ENCODE measurements around the gene IL1B.

Gene IL1B

DNA sequence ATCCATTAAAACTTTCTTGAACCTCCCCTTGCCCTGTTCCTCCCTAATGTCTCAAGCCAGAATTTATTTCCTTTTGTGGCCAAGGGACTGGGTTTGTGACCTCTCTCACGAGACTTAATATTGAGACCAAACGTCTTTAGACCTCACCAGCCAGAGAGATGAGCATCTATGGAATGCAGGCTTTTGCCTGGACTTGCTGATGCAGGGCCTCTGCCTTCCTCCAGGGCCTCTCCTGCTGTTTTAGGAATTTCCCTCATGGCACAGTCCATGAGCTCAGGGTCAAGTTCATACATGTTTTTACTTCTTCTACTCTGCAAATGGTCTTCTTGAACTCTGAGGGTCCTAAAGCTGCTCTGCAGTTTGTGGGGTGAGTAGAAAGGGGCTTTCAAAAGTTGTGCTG, 22.3 kb downstream of the IL1B start:
- Histone ChIP-seq H3K9ac (no peak overlapping the region), H3K36me3 (ENCODE audit: insufficient read depth) (no peaks in the 10 kb centered on the region), H3K4me3 (IDR thresholded peaks at IDR 0.05; ENCODE audit: insufficient read depth, low read depth, low read length) (no peak overlapping the region), H2AFZ (ENCODE audit: low read depth) (no peak overlapping the region), H3K27ac (no peak overlapping the region), H4K20me1 (ENCODE audit: insufficient read depth) (no peaks in the 10 kb centered on the region), H3K27me3 (ENCODE audit: insufficient read depth, low read depth) (no peaks in the 10 kb centered on the region), H3K4me2 (no peak overlapping the region), H3K4me1 (ENCODE audit: low read depth, poor library complexity, severe bottlenecking) (no peaks in the 10 kb centered on the region), H3K79me2 (ENCODE audit: insufficient read depth, low read depth) (no peaks in the 10 kb centered on the region)
- TF ChIP-seq, protein P1, sequence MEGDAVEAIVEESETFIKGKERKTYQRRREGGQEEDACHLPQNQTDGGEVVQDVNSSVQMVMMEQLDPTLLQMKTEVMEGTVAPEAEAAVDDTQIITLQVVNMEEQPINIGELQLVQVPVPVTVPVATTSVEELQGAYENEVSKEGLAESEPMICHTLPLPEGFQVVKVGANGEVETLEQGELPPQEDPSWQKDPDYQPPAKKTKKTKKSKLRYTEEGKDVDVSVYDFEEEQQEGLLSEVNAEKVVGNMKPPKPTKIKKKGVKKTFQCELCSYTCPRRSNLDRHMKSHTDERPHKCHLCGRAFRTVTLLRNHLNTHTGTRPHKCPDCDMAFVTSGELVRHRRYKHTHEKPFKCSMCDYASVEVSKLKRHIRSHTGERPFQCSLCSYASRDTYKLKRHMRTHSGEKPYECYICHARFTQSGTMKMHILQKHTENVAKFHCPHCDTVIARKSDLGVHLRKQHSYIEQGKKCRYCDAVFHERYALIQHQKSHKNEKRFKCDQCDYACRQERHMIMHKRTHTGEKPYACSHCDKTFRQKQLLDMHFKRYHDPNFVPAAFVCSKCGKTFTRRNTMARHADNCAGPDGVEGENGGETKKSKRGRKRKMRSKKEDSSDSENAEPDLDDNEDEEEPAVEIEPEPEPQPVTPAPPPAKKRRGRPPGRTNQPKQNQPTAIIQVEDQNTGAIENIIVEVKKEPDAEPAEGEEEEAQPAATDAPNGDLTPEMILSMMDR (conservative IDR thresholded peaks at IDR 0.05; ENCODE audit: low read depth, low read length) = no peak

- H3K4me1 ChIP-seq (ENCODE audit: low read depth, poor library complexity, severe bottlenecking) = no peaks in the 10 kb centered on the region
- H3K27ac ChIP-seq = no peak overlapping the region
- no peak overlapping the region for H3K4me2 ChIP-seq
- H4K20me1 ChIP-seq (ENCODE audit: insufficient read depth) = no peaks in the 10 kb centered on the region
- no peaks in the 10 kb centered on the region for H3K36me3 ChIP-seq (ENCODE audit: insufficient read depth)
- no peaks in the 10 kb centered on the region for H3K27me3 ChIP-seq (ENCODE audit: insufficient read depth, low read depth)
- no peak overlapping the region for H3K9ac ChIP-seq
- no peak overlapping the region for H2AFZ ChIP-seq (ENCODE audit: low read depth)
- TF ChIP-seq, protein P1 (conservative IDR thresholded peaks at IDR 0.05; ENCODE audit: low read depth, low read length) = no peak
- no peak overlapping the region for H3K4me3 ChIP-seq (IDR thresholded peaks at IDR 0.05; ENCODE audit: insufficient read depth, low read depth, low read length)
- no peaks in the 10 kb centered on the region for H3K79me2 ChIP-seq (ENCODE audit: insufficient read depth, low read depth)
These were observed 23.2 kb downstream of the IL1B start for GRCh38 chr2:112813280-112813966.

DNA sequence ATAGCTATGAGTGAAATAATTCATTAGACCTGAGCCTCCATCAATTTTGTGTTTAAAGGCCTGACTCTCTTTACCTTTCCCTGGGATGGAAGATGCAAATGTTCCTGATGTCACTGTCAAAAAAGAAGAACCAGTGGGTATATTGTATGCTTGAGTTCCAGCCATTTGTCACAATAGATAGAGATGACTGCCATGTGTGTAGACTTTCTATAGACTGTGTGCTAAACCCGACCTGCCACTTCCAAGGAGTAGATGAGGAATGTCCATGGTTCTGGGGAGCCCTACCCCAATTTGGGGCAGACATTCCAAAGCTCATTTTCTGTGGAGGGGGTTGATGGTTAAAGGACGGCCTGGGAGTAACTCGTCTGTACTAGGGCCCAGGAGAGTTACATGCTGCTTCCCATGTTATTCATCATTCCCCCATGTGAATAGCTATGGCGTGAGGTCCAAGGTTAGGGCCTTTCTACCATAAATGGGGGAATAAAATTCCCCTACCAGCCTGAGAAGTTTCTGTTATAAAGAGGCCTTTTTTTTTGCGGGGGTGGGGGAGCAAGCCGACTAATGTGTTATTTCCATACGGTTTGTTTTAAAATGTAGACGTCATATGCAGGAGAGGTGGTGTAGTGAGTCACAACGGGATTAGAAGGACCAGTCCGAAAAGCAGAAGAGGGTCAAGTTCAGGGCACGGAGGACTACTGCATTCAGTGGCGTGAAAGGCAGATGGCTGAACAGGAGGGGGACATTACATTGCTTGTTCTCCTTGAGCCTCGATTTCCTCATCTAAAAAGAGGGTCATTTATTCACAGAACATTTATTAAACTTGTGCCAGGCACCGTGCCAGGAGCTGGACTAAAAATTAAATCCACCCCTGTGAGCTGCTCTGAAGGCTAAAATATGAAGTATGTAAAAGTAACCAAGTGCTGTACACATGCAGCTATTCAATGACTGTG, 24.0 kb downstream of the IL1B start:
- no peaks in the 10 kb centered on the region for H3K4me1 ChIP-seq (ENCODE audit: low read depth, poor library complexity, severe bottlenecking)
- no peaks in the 10 kb centered on the region for H4K20me1 ChIP-seq (ENCODE audit: insufficient read depth)
- H3K27me3 ChIP-seq (ENCODE audit: insufficient read depth, low read depth) = no peaks in the 10 kb centered on the region
- no peak overlapping the region for H3K4me2 ChIP-seq
- no peak overlapping the region for H3K4me3 ChIP-seq (IDR thresholded peaks at IDR 0.05; ENCODE audit: insufficient read depth, low read depth, low read length)
- TF ChIP-seq, protein P1 (conservative IDR thresholded peaks at IDR 0.05; ENCODE audit: low read depth, low read length) = no peak
- no peaks in the 10 kb centered on the region for H3K79me2 ChIP-seq (ENCODE audit: insufficient read depth, low read depth)
- no peak overlapping the region for H3K27ac ChIP-seq
- H2AFZ ChIP-seq (ENCODE audit: low read depth) = no peak overlapping the region
- no peaks in the 10 kb centered on the region for H3K36me3 ChIP-seq (ENCODE audit: insufficient read depth)
- no peak overlapping the region for H3K9ac ChIP-seq

DNA sequence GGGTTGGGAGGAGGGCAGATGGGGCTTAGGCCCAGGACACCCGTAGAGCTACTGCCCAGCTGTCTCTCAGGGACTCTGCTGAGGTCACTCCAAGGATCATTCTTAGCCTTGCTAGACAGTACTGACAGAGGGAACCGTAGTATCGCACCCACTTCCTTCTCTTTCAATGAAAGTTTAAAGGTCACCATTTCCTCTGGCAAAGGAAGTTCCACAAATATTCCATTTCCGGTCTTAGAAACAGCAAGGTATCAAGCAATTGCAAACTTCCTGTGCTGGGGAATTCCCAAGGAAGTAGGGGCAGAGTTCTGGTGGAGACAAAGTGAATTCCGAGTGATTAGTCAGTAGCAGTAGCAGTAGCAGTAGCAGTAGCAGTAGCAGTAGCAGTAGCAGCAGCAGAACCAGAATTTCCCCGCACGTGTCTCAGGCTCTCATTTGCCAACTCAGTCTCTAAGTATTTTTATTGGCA, 24.7 kb downstream of the IL1B start:
- H3K36me3 ChIP-seq (ENCODE audit: insufficient read depth) = no peaks in the 10 kb centered on the region
- TF ChIP-seq, protein P1 (conservative IDR thresholded peaks at IDR 0.05; ENCODE audit: low read depth, low read length) = no peak
- no peaks in the 10 kb centered on the region for H4K20me1 ChIP-seq (ENCODE audit: insufficient read depth)
- no peak overlapping the region for H3K9ac ChIP-seq
- H3K4me3 ChIP-seq (IDR thresholded peaks at IDR 0.05; ENCODE audit: insufficient read depth, low read depth, low read length) = no peak overlapping the region
- H3K27me3 ChIP-seq (ENCODE audit: insufficient read depth, low read depth) = no peaks in the 10 kb centered on the region
- no peaks in the 10 kb centered on the region for H3K79me2 ChIP-seq (ENCODE audit: insufficient read depth, low read depth)
- H2AFZ ChIP-seq (ENCODE audit: low read depth) = no peak overlapping the region
- no peak overlapping the region for H3K4me2 ChIP-seq
- no peaks in the 10 kb centered on the region for H3K4me1 ChIP-seq (ENCODE audit: low read depth, poor library complexity, severe bottlenecking)
- no peak overlapping the region for H3K27ac ChIP-seq
